Prostate gland (tissue), 2 donors: ENCODE data around the gene TASP1. TPM values are rescaled to one million over a fixed set of nuclear protein-coding genes. Genes with fewer than 3 reads are reported as not detected.

ENCODE experiments used
- DNase-seq: peaks from one replicate; pipeline ENCODE4 v3.0.0-alpha.2; 2019; ENCODE audit warnings: low spot score
- H3K27ac ChIP-seq, 2 donors: fragments of 200-600 bp; sonication (generic); 2 replicates each; pipeline ENCODE4 v1.5.1; 2017 to 2019
- H3K27me3 ChIP-seq: fragments of 200-600 bp; sonication (generic); replicated peaks from 2 replicates; pipeline ENCODE4 v1.5.1; 2019; ENCODE audit not compliant: insufficient read depth
- H3K36me3 ChIP-seq, 2 donors: fragments of 200-600 bp; sonication (generic); 1 replicate in 1 of 2; 2 replicates in 1 of 2; pipeline versions ENCODE4 v1.5.1 to v1.8.1; 2017 to 2019
- H3K4me1 ChIP-seq: fragments of 200-600 bp; sonication (generic); replicated peaks from 2 replicates; pipeline ENCODE4 v1.5.1; 2019
- H3K4me3 ChIP-seq, 2 donors: fragments of 200-600 bp; sonication (generic); 2 replicates each; pipeline ENCODE4 v1.5.1; 2017 to 2019
- H3K9me3 ChIP-seq: fragments of 200-600 bp; sonication (generic); 2 replicates; pipeline ENCODE4 v1.5.1; 2017
- POLR2A ChIP-seq: fragments of 450-650 bp; IDR thresholded peaks from one replicate; pipeline ENCODE4 v1.6.1; 2016; ENCODE audit warnings: antibody characterized with exemption, mild to moderate bottlenecking
- POLR2AphosphoS5 ChIP-seq: sonication (generic); formaldehyde crosslinking; IDR thresholded peaks from one replicate; pipeline ENCODE4 v1.6.1; 2017; ENCODE audit warnings: antibody characterized with exemption
- WGBS: methylation state at CpG from one replicate; pipeline ENCODE4 v1.1.5; 2018; 5-methylcytosine and 5-hydroxymethylcytosine counted together
- intact Hi-C: fragments of 100-400 bp; cut with DNase I; formaldehyde crosslinking; loops from one replicate; pipeline ENCODE4 v1.14.2; 2022
- total RNA-seq, 2 donors: library from RNA; depleted of rRNA; stranded (reverse); fragments of >200 nt; gene quantifications; one replicate each; pipeline ENCODE4 v1.1.0, GENCODE V29; 2016
- TF ChIP-seq, protein P1 (sequence below), 4 experiments: fragments of 200-600 bp in 2 of 4; fragments of 450-650 bp in 2 of 4; sonication (generic) in 2 of 4; IDR thresholded peaks; 1 replicate in 3 of 4; 2 replicates in 1 of 4; pipeline ENCODE4 v1.5.1; 2016 to 2019; ENCODE audit warnings: antibody characterized with exemption in 4 of 4, mild to moderate bottlenecking in 2 of 4, moderate library complexity in 2 of 4

Gene TASP1
- total RNA-seq, 2 donors from 2014 or later, result 9.3 to 14.2 TPM

DNA sequence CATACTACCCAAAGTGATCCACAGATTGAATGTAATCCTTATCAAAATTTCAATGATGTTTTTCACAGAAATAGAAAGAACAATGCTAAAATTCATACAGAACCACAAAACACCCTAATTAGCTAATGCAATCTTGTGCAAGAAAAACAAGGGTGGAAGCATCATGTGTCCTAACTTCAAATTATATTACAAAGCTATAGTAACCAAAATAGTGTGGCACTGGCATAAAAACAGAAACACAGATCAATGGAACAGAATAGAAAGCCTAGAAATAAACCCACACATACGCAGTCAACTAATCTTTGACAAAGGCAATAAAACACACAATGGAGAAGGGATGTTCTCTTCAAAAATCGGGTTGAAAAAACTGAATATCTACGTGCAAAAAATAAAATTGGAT, 131.1 kb downstream of the TASP1 start:
- no peaks in the 10 kb centered on the region for H3K9me3 ChIP-seq
- no peak for DNase-seq
- H3K27me3 ChIP-seq, result no peaks in the 10 kb centered on the region
- H3K4me3 ChIP-seq, result no peak overlapping the region
- WGBS, result 66% methylated on average over 3 of the region's 3 CpGs
- H3K27ac ChIP-seq, result no peak overlapping the region
- intact Hi-C loops, result no loop called here
- H3K36me3 ChIP-seq, result no peaks in the 10 kb centered on the region
- H3K4me1 ChIP-seq, result no peaks in the 10 kb centered on the region
- no peak for TF ChIP-seq POLR2AphosphoS5
- TF ChIP-seq, protein P1, sequence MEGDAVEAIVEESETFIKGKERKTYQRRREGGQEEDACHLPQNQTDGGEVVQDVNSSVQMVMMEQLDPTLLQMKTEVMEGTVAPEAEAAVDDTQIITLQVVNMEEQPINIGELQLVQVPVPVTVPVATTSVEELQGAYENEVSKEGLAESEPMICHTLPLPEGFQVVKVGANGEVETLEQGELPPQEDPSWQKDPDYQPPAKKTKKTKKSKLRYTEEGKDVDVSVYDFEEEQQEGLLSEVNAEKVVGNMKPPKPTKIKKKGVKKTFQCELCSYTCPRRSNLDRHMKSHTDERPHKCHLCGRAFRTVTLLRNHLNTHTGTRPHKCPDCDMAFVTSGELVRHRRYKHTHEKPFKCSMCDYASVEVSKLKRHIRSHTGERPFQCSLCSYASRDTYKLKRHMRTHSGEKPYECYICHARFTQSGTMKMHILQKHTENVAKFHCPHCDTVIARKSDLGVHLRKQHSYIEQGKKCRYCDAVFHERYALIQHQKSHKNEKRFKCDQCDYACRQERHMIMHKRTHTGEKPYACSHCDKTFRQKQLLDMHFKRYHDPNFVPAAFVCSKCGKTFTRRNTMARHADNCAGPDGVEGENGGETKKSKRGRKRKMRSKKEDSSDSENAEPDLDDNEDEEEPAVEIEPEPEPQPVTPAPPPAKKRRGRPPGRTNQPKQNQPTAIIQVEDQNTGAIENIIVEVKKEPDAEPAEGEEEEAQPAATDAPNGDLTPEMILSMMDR (IDR thresholded peaks at IDR 0.05), result no peak
- no peak for TF ChIP-seq POLR2A

DNA sequence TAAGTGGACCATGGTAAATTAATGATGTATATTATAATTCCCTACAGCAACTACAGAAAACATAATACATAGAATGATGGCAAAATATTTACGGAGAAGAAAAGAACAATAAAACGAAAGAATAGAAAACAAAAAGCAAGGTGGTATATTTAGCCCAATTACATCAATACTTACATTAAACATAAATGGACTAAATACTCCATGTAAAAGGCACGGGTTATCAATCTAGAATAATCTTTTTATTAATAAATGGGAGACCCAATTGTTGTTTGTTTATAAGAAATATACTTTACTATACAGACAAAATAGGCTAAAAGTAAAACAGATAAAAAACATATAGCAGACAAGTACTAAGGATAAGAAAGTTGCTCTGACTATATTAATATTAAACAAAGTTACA, 137.2 kb downstream of the TASP1 start:
- 98% methylated on average over 3 of the region's 3 CpGs for WGBS
- no peaks in the 10 kb centered on the region for H3K4me1 ChIP-seq
- intact Hi-C loops, result no loop called here
- H3K27ac ChIP-seq, result no peak overlapping the region
- TF ChIP-seq POLR2A (no peak), POLR2AphosphoS5 (no peak)
- TF ChIP-seq, protein P1 (IDR thresholded peaks at IDR 0.05), result no peak
- DNase-seq, result no peak
- H3K36me3 ChIP-seq, result no peaks in the 10 kb centered on the region
- H3K9me3 ChIP-seq, result no peaks in the 10 kb centered on the region
- no peaks in the 10 kb centered on the region for H3K27me3 ChIP-seq
- H3K4me3 ChIP-seq, result no peak overlapping the region

GRCh38 chr20:13494019-13494418, 144.7 kb downstream of the TASP1 start:
- intact Hi-C loops, result loop anchor here (10.0 kb wide), 1 partner anchor 241 kb away; no protein-coding TSS in a partner anchor
- Histone ChIP-seq H3K36me3 (no peaks in the 10 kb centered on the region), H3K9me3 (no peaks in the 10 kb centered on the region), H3K4me3 (no peak overlapping the region), H3K4me1 (no peaks in the 10 kb centered on the region), H3K27me3 (no peaks in the 10 kb centered on the region), H3K27ac (no peak overlapping the region)
- no peak for DNase-seq
- no peak for TF ChIP-seq POLR2A
- no peak for TF ChIP-seq POLR2AphosphoS5
- TF ChIP-seq, protein P1 (IDR thresholded peaks at IDR 0.05), result no peak

- no peak for DNase-seq
- H3K27ac ChIP-seq, result no peak overlapping the region
- no peaks in the 10 kb centered on the region for H3K9me3 ChIP-seq
- no peaks in the 10 kb centered on the region for H3K27me3 ChIP-seq
- H3K4me1 ChIP-seq, result no peaks in the 10 kb centered on the region
- 73% methylated on average over 2 of the region's 2 CpGs for WGBS
- no peak overlapping the region for H3K4me3 ChIP-seq
- no peaks in the 10 kb centered on the region for H3K36me3 ChIP-seq
- TF ChIP-seq POLR2A (no peak), POLR2AphosphoS5 (no peak)
- TF ChIP-seq, protein P1 (IDR thresholded peaks at IDR 0.05), result no peak
- intact Hi-C loops, result loop anchor here (10.0 kb wide), 1 partner anchor 242 kb away; no protein-coding TSS in a partner anchor
Measured at GRCh38 chr20:13493143-13493542, 145.6 kb downstream of the TASP1 start.

GRCh38 chr20:13492001-13492481, 146.7 kb downstream of the TASP1 start:
- peak; percentile 25 for DNase-seq
- intact Hi-C loops, result loop anchor here (10.0 kb wide), 1 partner anchor 243 kb away; no protein-coding TSS in a partner anchor
- Histone ChIP-seq H3K27ac (peak overlapping the region; percentile 38 to 53), H3K36me3 (no peaks in the 10 kb centered on the region), H3K4me1 (no peaks in the 10 kb centered on the region), H3K4me3 (no peak overlapping the region), H3K9me3 (no peaks in the 10 kb centered on the region), H3K27me3 (no peaks in the 10 kb centered on the region)
- TF ChIP-seq POLR2A (no peak), POLR2AphosphoS5 (peak; percentile 87)
- TF ChIP-seq, protein P1 (IDR thresholded peaks at IDR 0.05), result peak in 2 of 4 experiments; percentile 30 to 36
- 19% methylated on average over 3 of the region's 3 CpGs for WGBS
